HG03025 (cell line): Measurements from ENCODE around the gene SPATA25.

Experiments used
- ATAC-seq: cut with Tn5 transposase; IDR thresholded peaks from one replicate; pipeline ENCODE4 v1.9.1; 2021; ENCODE audit warnings: mild to moderate bottlenecking, moderate library complexity; ENCODE audit not compliant: unreplicated experiment, low FRiP score

Gene SPATA25

GRCh38 chr20:45842169-45842812 lies 45.1 kb downstream of the SPATA25 start:
- peak; percentile 59 for ATAC-seq

- no peak for ATAC-seq
Observed at GRCh38 chr20:45841407-45842129, 45.9 kb downstream of the SPATA25 start.

GRCh38 chr20:45840700-45841198 lies 46.7 kb downstream of the SPATA25 start:
- ATAC-seq, result no peak

GRCh38 chr20:45836841-45837240 lies 50.6 kb downstream of the SPATA25 start:
- ATAC-seq, result no peak
